Ishikawa (cell line): ENCODE results near the gene KRT83.

Source experiments
- CEBPB ChIP-seq: IDR thresholded peaks from 2 replicates; pipeline ENCODE4 v1.6.1; 2012
- CREB1 ChIP-seq: IDR thresholded peaks from 2 replicates; pipeline ENCODE4 v1.6.1; 2012; ENCODE audit warnings: low read depth
- EGR1 ChIP-seq: IDR thresholded peaks from 2 replicates; pipeline ENCODE4 v1.6.1; 2012
- EP300 ChIP-seq: IDR thresholded peaks from 2 replicates; pipeline ENCODE4 v1.6.1; 2012; ENCODE audit warnings: borderline replicate concordance
- FOXM1 ChIP-seq: IDR thresholded peaks from 2 replicates; pipeline ENCODE4 v1.6.1; 2012; ENCODE audit warnings: low read depth, borderline replicate concordance
- MAX ChIP-seq: IDR thresholded peaks from 2 replicates; pipeline ENCODE4 v1.6.1; 2012
- NFIC ChIP-seq: IDR thresholded peaks from 2 replicates; pipeline ENCODE4 v1.6.1; 2012
- RAD21 ChIP-seq: IDR thresholded peaks from 2 replicates; pipeline ENCODE4 v1.6.1; 2012; ENCODE audit warnings: low read depth
- REST ChIP-seq: IDR thresholded peaks from 2 replicates; pipeline ENCODE4 v1.6.1; 2012; ENCODE audit warnings: low read depth, mild to moderate bottlenecking
- TAF1 ChIP-seq: IDR thresholded peaks from 2 replicates; pipeline ENCODE4 v1.6.1; 2012; ENCODE audit warnings: low read depth, mild to moderate bottlenecking
- TCF12 ChIP-seq: IDR thresholded peaks from 2 replicates; pipeline ENCODE4 v1.6.1; 2012; ENCODE audit warnings: low read depth
- TEAD4 ChIP-seq: IDR thresholded peaks from 2 replicates; pipeline ENCODE4 v1.6.1; 2012
- USF1 ChIP-seq: IDR thresholded peaks from 2 replicates; pipeline ENCODE4 v1.6.1; 2012
- YY1 ChIP-seq: IDR thresholded peaks from 2 replicates; pipeline ENCODE4 v1.6.1; 2012; ENCODE audit warnings: low read depth
- ZBTB7A ChIP-seq: IDR thresholded peaks from 2 replicates; pipeline ENCODE4 v1.6.1; 2012; ENCODE audit warnings: low read depth

KRT83 gene

GRCh38 chr12:52319097-52319496, 2.1 kb downstream of the KRT83 start:
- TF ChIP-seq TCF12, result no peak
- peak; percentile 59; the same call in 1 of the 2 replicates for TF ChIP-seq RAD21

GRCh38 chr12:52318241-52318990, 2.8 kb downstream of the KRT83 start:
- no peak for TF ChIP-seq EP300

GRCh38 chr12:52317468-52318052, 3.6 kb downstream of the KRT83 start:
- no peak for TF ChIP-seq CREB1
- no peak for TF ChIP-seq REST
- TF ChIP-seq EGR1, result no peak
- TF ChIP-seq EP300, result no peak

GRCh38 chr12:52316701-52317100, 4.5 kb downstream of the KRT83 start:
- TF ChIP-seq CREB1, result no peak
- no peak for TF ChIP-seq MAX
- TF ChIP-seq CEBPB, result no peak
- TF ChIP-seq EP300, result no peak
- no peak for TF ChIP-seq USF1
- no peak for TF ChIP-seq EGR1
- TF ChIP-seq TCF12, result no peak
- TF ChIP-seq FOXM1, result no peak
- TF ChIP-seq RAD21, result no peak
- TF ChIP-seq ZBTB7A, result no peak
- no peak for TF ChIP-seq TEAD4
- no peak for TF ChIP-seq NFIC
- no peak for TF ChIP-seq REST

- TF ChIP-seq TEAD4 (no peak), FOXM1 (no peak), TCF12 (no peak), NFIC (no peak), TAF1 (no peak), CREB1 (no peak), USF1 (no peak), ZBTB7A (no peak), YY1 (no peak), CEBPB (no peak)
Observed at GRCh38 chr12:52316290-52316689, 4.9 kb downstream of the KRT83 start.

- TF ChIP-seq RAD21, result peak; percentile 72
Observed at GRCh38 chr12:52315721-52316120, 5.5 kb downstream of the KRT83 start.

- TF ChIP-seq EP300 (no peak), REST (no peak)
Observed at GRCh38 chr12:52314511-52314910, 6.7 kb downstream of the KRT83 start.
